ENCODE results near the gene KXD1.
"Not testable (repeated sequence)": the region's sequence is repeated elsewhere in the genome, so short reads cannot be mapped to it uniquely, and the experiment has no call there.

KXD1 gene

DNA sequence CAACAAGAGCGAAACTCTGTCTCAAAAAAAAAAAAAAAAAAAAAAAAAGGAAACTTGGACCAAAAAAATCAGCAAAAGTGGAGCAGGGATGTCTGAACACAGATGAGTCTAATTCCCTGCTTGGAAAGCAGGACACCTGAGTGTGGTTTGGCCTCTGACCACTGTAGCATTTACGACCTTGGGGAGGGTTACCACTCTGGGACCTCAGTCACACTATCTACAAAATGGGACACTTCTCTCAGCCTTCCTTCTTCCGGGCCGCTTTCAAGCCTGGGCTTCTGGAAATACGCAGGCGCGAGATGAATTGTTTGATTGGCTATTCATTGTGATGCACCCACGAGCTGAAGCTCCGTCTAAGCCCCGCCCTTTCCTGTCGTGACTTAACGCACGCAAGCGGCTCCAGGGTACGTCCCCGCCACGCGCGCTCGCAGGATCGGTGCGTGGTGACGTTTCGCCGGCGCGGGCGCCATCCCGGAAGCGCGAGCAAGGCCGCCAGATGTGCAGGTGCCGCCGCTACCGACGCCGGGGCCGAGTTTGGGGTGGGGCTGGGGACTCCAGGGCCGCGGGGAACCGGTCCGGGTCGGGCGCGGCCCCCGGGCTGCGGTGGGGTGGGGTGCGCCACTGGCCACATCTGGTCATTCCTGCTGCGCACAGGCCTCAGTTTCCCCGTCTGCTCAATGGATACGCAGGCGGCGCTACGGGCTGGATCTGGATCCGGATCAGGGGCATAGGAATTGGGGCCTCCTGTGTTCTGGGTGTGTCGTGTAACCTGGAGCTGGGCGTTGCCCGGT is at the start of gene KXD1:
KXD1 (plus strand) TSS at position 460 of the 791 bp plus-strand sequence. CDS start 4,187 bp downstream, outside the sequence.
- peak; percentile 89 for DNase-seq

DNA sequence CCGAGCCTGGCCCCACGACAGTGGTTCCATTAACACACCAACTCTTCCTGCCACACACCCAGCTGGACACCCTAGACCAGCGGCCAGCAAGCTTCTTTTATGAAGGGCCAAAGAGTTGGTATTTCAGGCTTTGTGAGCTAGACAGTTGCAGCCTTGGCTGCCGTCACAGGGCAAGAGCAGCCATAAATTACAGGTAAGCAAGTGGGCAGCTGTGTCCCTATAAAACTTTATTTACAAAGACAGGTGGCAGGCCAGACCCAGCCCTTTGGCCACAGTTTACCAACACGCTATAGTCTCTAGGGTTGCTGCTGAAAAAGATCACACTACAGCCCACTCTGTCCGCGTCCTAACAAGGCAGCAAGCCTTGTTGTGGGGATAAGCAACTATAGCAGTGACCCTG is 49.1 kb upstream of the KXD1 start:
- no peak for DNase-seq

GRCh38 chr19:18510216-18510615 is 47.5 kb upstream of the KXD1 start:
- no peak for DNase-seq

DNA sequence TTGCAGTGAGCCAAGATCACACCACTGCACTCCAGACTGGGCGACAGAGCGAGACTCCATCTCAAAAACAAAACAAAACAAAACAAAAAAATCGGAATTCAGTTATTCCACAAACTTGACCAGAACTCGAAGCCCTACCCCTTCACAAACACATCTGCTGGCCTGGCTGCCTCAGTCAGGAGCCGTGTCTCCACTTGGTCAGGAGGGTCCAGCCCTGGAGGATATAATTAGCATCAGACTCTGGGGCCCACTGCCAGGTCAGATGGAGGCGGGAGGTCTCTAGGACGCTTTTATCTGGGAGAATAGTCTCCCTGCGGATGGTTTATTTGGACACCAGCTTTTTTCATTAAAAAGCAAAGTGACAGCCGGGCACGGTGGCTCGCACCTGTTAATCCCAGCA is 43.8 kb upstream of the KXD1 start:
- DNase-seq, result no peak

- peak; percentile 44 for DNase-seq
These were observed 42.6 kb upstream of the KXD1 start for GRCh38 chr19:18514800-18515682.

DNA sequence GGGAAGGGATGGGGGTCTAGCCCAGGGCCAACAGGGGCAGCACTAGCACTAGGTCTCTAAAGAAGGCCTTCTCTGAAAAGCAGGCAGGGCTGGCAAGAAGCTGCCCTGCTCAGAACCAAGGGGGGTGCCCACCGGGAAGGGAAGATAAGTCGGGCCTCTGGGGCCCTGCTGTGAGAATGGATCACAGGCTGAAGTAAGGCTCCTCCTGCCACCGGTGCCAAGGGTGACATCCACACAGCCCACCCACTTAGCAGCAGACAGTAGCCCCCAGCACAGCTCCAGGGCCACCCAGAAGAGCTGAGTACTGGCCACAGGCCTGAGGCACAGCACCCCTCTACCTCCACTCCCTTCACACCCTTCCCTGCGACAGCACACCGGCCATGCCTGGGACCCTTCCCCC is 41.7 kb upstream of the KXD1 start:
- no peak for DNase-seq

DNA sequence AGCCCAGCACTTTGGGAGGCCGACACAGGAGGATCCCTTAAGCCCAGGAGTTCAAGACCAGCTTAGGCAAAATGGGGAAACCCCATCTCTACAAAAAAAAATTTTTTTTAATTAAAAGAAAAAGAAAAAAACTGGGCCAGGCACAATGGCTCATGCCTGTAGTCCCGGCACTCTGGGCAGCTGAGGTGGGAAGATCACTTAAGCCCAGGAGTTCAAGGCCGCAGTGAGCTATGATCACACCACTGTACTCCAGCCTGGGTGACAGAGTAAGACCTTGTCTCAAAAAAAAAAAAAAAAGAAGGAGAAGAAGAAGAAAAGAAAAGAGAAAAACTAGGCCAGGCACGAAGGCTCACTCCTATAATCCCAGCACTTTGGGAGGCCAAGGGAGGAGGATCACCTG is 40.1 kb upstream of the KXD1 start:
- DNase-seq, result no peak

GRCh38 chr19:18518639-18519038 is 39.0 kb upstream of the KXD1 start:
- DNase-seq, result no peak

GRCh38 chr19:18519962-18520847 is 37.5 kb upstream of the KXD1 start:
- peak; percentile 97 for DNase-seq

DNA sequence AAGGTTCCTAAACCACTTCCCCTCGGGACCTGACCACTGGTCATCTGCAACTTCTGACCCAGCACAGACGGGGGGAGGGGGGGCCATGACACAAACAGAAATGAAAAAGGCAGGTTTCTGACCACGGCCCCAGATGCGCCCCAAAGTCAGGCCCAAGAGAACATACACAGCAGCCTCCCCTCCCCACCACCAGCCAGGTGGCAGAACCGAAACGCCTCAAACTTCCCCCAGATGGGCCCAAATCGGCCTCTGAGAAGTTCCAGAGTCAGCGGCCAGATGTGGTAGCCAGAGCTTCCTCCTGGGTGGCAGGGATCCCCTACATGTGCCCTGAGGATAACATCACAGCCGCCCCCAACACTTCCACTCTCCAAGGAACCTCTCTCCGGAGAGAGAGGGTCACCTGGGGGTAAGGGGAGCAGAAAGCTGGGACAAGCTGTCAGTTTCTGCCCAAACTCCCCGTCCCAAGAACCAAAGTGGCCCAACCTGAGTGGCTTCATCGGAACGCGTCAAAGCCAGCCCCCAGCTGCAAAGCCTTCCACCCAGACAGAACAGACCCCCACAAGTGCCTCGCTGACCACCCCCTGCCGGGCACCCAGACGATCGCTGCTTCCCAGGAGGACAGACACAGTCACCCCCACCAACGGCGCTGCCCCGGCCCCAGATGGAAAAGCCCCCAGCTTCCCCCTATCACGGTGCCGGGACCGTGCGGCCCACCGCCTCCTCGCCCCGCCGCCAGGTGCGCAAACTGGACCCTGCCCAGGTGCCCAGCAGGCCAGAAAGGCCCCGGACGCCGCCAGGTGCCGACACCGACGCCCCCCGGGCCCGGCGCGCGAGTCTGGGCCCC is 36.6 kb upstream of the KXD1 start:
- no peak for DNase-seq

DNA sequence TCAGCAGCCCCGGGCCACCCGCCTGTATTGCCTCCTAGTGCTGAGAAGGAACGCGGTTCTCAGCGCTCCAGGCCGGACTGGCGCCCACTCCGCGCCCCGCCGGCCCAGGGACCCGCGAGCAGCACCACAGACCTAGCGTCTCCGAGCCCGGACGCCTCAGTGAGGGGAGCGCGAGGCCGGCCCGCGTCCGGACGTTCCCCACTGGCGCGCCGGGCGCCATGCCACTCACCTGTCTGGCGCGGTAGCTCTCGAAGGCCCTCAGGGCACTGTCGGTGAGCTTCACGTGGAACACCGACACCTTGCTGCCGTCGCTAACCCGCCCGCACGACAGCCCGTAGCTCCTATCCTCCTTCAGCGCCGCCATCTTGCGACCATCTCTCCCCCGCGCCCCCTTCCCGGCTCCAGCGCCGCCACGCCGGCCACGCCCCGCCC is 36.0 kb upstream of the KXD1 start, which contains the start of gene ELL:
ELL (minus strand) TSS at position 379 of the 432 bp plus-strand sequence; CDS start at position 364, 15 bp downstream.
- no peak for DNase-seq

- peak; percentile 100 for DNase-seq
These were observed 35.4 kb upstream of the KXD1 start for GRCh38 chr19:18522124-18522861.

DNA sequence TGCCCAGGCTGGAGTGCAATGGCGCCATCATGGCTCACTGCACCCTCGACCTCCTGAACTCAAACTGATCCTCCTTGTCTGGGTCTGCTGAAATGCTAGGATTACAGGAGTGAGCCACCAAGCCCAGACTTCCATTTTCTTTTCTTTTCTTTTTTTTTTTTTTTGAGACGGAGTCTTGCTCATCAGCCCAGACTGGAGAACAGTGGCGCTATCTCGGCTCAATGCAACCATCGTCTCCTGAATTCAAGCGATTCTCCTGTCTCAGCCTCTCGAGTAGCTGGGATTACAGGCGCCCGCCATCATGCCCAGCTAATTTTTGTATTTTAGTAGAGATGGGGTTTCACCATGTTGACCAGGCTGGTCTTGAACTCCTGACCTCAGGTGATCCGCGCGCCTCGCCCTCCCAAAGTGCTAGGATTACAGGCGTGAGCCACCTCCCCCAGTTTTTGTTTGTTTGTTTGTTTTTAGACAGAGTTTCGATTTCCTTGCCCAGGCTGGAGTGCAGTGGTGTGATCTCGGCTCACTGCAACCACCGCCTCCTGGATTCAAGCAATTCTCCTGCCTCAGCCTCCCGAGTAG is 34.7 kb upstream of the KXD1 start:
- not testable (repeated sequence) for DNase-seq

GRCh38 chr19:18523841-18524240 is 33.8 kb upstream of the KXD1 start:
- no peak for DNase-seq

GRCh38 chr19:18526316-18526715 is 31.4 kb upstream of the KXD1 start:
- DNase-seq, result no peak

DNA sequence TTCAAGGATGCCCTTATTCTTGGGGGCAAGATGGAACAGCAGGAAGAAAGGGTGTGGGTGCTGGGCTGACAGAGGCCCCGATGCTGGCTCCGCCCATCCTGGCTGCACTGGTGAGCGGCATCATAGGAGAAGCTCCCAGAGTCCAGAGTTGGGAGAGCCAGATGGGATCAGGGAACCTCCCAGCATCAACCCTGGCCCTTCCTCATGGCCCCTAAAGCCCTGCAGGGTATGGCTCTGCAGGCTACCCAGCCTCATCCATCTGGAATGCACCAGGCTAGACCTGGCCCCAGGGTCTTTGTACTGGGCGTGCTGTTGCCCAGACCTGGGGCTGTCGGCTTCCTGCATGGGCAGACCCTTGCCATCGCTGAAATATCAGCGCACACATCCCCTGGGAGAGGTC is 27.9 kb upstream of the KXD1 start:
- no peak for DNase-seq

DNA sequence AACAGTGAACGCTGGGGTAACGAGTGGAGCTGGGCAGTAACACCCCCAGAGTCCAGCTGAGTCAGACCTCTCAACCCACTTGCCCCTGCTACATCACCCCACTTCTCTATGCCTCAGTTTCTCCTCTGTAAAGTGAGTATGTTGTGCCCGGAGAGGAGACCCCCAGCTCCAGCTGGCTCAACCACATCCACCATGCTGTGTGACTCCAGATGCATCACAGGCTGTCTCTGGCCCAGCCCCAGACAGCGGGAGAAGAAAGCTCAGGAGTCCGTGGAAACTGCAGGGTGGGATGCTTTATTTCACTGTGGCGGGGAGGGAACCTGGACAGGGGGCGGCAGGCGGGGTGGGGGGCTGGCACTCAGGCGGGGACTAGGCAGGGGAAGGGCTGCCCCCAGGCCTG is 26.2 kb upstream of the KXD1 start:
- DNase-seq, result no peak

DNA sequence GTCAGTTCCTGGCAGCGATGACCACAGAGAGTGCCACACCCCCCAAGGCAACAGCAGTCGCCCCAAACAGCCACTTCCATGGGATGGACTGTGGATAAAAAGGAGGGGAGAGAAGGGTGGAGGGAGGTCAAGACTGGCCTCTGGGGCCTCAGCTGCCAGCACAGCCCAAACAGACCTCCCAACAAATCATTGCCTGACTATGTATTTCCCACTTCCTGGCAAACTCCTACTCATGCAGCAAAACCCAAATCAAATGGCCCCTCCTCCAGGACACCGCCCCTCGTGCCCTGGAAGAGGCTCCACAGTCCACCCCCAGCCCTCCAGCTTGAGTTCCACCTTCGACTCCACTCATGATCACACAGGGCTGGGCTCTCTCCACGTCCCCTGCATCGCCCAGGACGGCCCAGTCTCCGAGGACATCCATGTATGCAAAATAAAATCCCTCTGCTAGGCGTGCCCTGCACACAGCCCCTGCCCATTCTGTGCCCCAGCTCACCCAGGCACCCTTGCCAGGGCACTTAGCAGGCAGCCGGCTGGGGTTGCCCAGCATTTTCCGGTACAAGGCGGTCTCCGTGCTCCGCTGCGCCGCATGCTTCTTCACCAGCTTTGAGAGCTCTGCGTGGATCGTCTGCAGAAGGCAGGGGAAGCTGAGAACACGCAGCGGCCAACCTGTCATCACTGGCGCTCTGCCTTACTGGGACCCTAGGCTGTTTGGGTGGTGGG is 25.3 kb upstream of the KXD1 start:
- DNase-seq, result no peak

DNA sequence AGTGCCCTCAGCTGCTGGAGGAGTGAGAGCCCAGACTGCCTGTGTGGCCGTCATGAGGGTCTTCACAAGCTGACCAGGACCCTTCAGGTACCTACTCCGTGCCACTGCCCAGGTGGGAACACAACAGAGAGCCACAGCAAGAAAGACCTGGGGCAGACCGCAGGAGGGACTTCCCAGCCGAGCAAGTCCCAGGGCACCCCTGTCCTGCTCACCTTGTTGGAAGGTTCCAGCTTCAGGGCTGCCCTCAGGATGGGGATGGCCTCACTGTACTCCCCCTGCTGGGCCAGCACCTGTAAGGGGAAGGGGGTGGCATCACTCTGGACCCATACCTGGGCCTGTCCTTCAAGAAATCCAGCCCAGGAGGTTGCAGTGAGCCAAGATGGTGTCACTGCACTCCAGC is 24.6 kb upstream of the KXD1 start:
- no peak for DNase-seq

DNA sequence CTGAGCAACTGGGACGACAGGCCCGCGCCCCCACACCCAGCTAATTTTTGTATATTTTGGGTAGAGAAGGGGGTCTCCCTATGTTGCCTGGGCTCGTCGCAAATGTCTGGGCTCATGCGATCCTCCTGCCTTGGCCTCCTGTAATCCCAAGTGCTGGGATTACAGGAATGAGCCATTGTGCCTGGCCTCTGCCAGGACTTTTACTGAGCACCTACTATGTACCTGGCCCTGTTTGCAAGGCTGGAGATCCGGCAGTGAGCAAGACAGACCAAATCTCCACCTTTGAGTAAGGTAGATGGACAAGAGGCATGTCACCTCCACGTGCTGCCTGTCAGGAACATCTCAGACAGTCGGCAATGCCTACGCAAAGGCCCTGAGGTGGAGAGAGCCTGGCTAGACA is 21.2 kb upstream of the KXD1 start:
- DNase-seq, result no peak

All from kidney glomerular epithelial cell (primary cell).